HG02938 (cell line): ENCODE data around the gene FBP2.
"Not testable (repeated sequence)": the region's sequence is repeated elsewhere in the genome, so short reads cannot be mapped to it uniquely, and the experiment has no call there.

Experiments
- ATAC-seq: cut with Tn5 transposase; IDR thresholded peaks from one replicate; pipeline ENCODE4 v1.9.1; 2021; ENCODE audit warnings: mild to moderate bottlenecking, moderate library complexity; ENCODE audit not compliant: unreplicated experiment

FBP2 gene

DNA sequence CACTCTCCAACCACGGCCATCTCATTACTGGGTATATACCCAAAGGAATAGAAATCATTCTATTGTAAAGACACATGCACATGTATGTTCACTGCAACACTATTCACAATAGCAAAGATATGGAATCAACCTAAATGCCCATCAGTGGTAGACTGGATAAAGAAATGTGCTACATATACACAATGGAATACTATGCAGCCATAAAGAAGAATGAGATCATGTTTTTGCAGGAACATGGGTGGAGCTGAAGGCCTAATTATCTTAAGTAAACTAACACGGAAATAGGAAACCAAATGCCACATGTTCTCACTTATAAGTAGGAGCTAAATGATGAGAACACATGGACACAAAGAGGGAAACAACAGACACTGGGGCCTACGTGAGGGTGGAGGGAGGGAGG is 29.3 kb downstream of the FBP2 start:
- not testable (repeated sequence) for ATAC-seq

GRCh38 chr9:94563548-94563947 is 30.1 kb downstream of the FBP2 start:
- ATAC-seq: no peak

GRCh38 chr9:94560237-94560636 is 33.4 kb downstream of the FBP2 start:
- no peak for ATAC-seq

- ATAC-seq: no peak
These were observed 36.2 kb downstream of the FBP2 start for GRCh38 chr9:94557376-94557775.

- ATAC-seq: no peak
These were observed 38.9 kb downstream of the FBP2 start, which contains the start of gene PCAT7 for GRCh38 chr9:94554439-94555331. TSS of gene PCAT7 (plus strand) at chr9:94555083.

DNA sequence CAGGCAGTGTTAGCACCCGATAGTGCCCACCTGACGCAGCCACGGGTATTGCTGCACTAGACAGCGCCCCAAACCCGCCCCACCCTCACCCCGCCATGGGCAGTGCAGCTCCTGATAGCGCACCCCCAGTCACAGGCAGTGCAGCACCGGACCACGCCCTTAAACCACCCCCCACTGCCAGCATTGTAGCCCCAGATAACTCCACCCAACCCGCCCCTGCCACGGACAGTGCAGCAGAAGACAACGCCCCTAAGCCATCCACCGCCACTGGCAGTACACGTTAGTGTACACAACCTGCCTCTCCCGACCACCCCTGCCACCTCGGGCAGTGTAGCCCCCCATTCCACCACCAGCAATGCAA is 39.6 kb downstream of the FBP2 start:
- no peak for ATAC-seq

- ATAC-seq: no peak
These were observed 40.3 kb downstream of the FBP2 start for GRCh38 chr9:94553029-94553938.

- no peak for ATAC-seq
These were observed 47.7 kb downstream of the FBP2 start for GRCh38 chr9:94545940-94546339.

- not testable (repeated sequence) for ATAC-seq
These were observed 49.3 kb downstream of the FBP2 start for GRCh38 chr9:94544335-94544734.

DNA sequence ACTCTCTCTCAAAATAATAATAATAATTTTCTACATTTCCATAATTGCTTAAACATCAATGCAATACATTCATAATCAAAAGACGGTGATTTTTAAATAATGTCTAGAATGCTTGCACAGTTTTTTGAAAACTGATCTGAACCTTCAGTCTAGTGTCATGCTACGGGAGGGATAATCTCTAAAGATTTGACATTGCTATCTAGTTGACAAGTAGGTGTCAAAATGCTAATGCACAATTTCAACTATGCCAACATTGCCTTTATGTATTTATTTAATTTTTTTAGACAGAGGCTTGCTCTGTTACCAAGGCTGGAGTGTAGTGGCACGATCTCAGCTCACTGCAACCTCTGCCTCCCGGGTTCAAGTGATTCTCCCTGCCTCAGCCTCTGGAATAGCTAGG is 54.7 kb downstream of the FBP2 start:
- no peak for ATAC-seq

DNA sequence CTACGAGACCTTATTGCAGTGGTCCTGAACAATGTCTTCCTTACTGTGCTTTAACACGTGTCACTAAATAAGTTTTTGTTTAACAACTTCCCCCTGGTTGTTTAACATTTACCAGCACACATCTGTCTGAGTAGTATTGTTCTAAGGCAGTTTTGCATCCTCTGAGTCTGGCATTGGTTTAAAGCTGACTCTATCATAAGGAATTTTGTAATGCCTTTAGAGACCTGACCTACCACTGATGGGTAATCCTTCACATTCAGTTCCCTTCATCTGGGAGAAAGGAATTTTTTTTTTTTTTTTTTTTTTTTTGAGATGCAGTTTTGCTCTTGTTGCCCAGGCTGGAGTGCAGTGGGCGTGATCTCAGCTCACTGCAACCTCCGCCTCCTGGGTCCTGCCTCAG is 58.7 kb downstream of the FBP2 start:
- ATAC-seq: no peak

DNA sequence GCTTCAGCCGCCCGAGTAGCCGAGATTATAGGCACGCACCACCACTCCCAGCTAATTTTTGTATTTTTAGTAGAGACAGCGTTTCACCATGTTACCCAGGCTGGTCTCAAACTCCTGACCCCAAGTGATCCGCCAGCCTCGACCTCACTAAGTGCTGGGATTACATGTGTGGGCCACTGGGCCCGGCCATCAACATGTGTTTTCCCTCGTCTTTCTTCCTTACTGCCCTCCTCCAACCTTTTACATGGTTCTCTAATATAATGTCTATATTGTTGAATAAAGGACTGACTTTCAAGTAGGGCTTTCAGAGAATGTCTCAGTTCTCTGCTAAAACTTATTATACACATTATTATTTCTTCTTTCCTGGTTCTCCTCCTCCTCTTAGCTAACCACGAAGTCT is 60.0 kb downstream of the FBP2 start:
- ATAC-seq: no peak

DNA sequence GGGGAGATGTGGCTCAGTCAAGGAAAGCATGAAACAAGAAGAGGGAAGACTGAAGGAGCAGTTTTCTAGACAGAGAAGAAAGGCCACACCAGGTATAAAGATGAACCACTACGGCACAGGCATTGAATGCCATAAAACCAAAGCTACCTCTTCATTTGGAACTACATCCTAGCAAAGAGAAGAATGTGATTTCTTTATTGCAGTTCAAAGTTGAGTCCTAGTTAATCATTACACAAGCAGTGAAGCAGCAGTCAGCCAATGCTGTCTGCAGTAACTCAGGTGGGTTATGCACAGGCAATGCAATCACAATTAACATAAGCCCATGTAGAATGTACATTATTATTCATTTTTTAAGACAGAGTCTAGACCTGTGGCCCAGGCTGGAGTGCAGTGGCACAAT is 60.5 kb downstream of the FBP2 start:
- ATAC-seq: no peak

GRCh38 chr9:94528886-94529285 is 64.7 kb downstream of the FBP2 start:
- no peak for ATAC-seq

- ATAC-seq: no peak
These were observed 66.7 kb downstream of the FBP2 start for GRCh38 chr9:94526951-94527350.

DNA sequence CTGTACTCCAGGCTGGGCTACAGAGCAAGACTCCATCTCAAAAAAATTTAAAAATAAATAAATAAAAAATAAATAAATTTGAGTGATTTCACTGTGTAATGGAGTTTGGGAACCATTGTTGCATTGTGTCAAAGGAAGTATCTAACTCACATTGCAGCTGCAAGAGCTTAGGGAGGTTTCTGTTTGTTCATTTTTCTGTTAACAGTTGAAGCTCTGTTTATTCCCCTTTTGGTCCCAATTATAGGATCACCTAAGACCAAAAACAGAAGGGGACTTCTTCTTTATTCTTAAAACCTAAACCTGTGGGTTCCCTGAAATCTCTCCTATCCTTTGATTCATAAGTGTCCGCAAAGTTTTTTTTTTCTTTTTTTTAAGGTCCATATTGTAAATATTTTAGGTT is 67.4 kb downstream of the FBP2 start:
- no peak for ATAC-seq

- no peak for ATAC-seq
These were observed 68.1 kb downstream of the FBP2 start for GRCh38 chr9:94525396-94526035.

DNA sequence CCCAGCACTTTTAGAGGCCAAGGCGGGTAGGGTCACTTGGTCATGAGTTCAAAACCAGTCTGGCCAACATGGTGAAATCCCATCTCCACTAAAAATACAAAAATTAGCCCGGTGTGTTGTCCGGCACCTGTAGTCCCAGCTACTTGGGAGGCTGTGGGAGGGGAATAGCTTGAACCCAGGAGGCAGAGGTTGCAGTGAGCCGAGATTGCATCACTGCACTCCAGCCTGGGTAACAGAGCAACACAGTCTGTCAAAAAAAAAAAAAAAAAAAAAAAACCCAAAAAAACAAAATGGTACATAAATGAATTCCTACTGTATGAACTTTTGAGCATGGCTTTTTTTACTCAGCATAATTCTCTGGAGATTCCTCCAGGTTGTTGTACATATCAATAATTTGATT is 76.4 kb downstream of the FBP2 start:
- ATAC-seq: no peak

GRCh38 chr9:94514722-94515121 is 78.9 kb downstream of the FBP2 start:
- ATAC-seq: no peak

DNA sequence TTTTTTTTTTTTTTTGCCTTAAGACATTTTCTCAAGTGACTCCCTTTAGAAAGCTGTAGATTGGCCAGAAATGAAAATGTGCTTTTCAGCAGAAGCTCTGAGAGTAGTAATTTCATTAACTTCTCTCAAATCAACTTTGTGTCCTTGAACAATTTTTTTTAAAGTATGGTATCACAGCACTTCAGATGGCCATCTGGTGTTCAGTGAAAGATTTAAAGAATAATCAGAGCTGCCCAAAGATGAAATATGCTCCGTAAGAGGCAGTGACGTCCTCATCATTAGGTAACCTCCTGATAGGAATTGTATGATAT is 81.7 kb downstream of the FBP2 start:
- no peak for ATAC-seq

GRCh38 chr9:94511134-94511954 is 82.3 kb downstream of the FBP2 start:
- ATAC-seq: no peak
